Calu3 (cell line): ENCODE measurements around the gene DUSP22. TPM values are rescaled to one million over a fixed set of nuclear protein-coding genes. Genes with fewer than 3 reads are reported as not detected.

Experiments used
- BruUV-seq: library from RNA; stranded (reverse); fragments of 400-500 nt; replicated peaks from 2 replicates; lab custom pipeline; 2021; lab: Mats Ljungman, UMichigan
- CTCF ChIA-PET: fragments of 300-600 bp; sonication (Branson Sonifier 250); formaldehyde crosslinking; loops from one replicate; lab custom pipeline; 2022; ENCODE audit warnings: antibody characterized with exemption; lab: Charles Lee
- DNase-seq: peaks from one replicate; pipeline ENCODE4 v3.0.0; 2022
- H3K27ac Mint-ChIP-seq: one replicate; pipeline ENCODE4 v1.8.0; 2022; ENCODE audit warnings: mixed read lengths; ENCODE audit not compliant: unreplicated experiment
- H3K27me3 Mint-ChIP-seq: one replicate; pipeline ENCODE4 v1.8.0; 2022; ENCODE audit warnings: mixed read lengths; ENCODE audit not compliant: unreplicated experiment
- H3K36me3 Mint-ChIP-seq: one replicate; pipeline ENCODE4 v1.8.0; 2022; ENCODE audit warnings: mild to moderate bottlenecking, moderate library complexity, mixed read lengths; ENCODE audit not compliant: insufficient read depth, unreplicated experiment
- H3K4me1 Mint-ChIP-seq: one replicate; pipeline ENCODE4 v1.8.0; 2022; ENCODE audit warnings: mild to moderate bottlenecking, low read depth, mixed read lengths; ENCODE audit not compliant: unreplicated experiment
- H3K4me3 Mint-ChIP-seq: one replicate; pipeline ENCODE4 v1.8.0; 2022; ENCODE audit warnings: mild to moderate bottlenecking, low read depth, moderate library complexity, mixed read lengths; ENCODE audit not compliant: unreplicated experiment
- H3K9me3 Mint-ChIP-seq: one replicate; pipeline ENCODE4 v1.8.0; 2022; ENCODE audit warnings: low read depth, mixed read lengths; ENCODE audit not compliant: unreplicated experiment
- intact Hi-C: fragments of 100-400 bp; cut with micrococcal nuclease; formaldehyde crosslinking; loops from one replicate; pipeline ENCODE4 v1.10.0; 2022; ENCODE audit not compliant: unreplicated experiment
- total RNA-seq: library from RNA; stranded (reverse); gene quantifications from 2 replicates; pipeline ENCODE4 v1.2.3, GENCODE V29; 2022
- TF ChIP-seq, protein P1 (sequence below): fragments of 200-600 bp; IDR thresholded peaks from one replicate; pipeline ENCODE4 v1.8.0; 2022; ENCODE audit warnings: antibody characterized with exemption; ENCODE audit not compliant: unreplicated experiment

DUSP22 gene
- total RNA-seq, 1 experiment from 2014 or later: 14.7 TPM

DNA sequence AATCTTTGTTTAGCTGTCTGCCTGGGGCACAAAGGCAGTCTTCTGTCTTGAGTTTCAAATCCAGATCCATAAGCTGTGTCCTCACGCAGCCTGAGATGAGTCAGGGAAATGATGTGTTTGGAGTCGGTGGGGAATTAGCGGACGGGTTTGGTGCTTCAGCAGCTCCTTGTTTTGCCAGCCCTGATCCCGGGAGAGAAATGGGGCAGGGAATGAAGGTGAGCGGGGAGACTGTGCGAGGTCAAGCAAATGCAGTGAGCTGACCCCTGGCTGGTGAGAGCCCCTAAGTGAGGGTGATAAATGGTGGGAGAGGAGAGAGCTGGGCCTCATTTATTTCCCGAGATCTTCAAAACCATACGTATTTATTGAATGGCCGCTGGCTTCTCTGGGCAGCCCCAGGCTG lies 21.6 kb downstream of the DUSP22 start:
- Mint-ChIP-seq H3K4me3 (no peak overlapping the region), H3K36me3 (no peaks in the 10 kb centered on the region), H3K27ac (no peak overlapping the region), H3K27me3 (no peaks in the 10 kb centered on the region), H3K9me3 (peaks cover 7% of the 10 kb centered on the region), H3K4me1 (no peaks in the 10 kb centered on the region)
- no TSS peak for BruUV-seq
- no peak for DNase-seq
- TF ChIP-seq, protein P1, sequence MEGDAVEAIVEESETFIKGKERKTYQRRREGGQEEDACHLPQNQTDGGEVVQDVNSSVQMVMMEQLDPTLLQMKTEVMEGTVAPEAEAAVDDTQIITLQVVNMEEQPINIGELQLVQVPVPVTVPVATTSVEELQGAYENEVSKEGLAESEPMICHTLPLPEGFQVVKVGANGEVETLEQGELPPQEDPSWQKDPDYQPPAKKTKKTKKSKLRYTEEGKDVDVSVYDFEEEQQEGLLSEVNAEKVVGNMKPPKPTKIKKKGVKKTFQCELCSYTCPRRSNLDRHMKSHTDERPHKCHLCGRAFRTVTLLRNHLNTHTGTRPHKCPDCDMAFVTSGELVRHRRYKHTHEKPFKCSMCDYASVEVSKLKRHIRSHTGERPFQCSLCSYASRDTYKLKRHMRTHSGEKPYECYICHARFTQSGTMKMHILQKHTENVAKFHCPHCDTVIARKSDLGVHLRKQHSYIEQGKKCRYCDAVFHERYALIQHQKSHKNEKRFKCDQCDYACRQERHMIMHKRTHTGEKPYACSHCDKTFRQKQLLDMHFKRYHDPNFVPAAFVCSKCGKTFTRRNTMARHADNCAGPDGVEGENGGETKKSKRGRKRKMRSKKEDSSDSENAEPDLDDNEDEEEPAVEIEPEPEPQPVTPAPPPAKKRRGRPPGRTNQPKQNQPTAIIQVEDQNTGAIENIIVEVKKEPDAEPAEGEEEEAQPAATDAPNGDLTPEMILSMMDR: no peak
- intact Hi-C loops: no loop called here
- CTCF ChIA-PET: no interaction called here

DNA sequence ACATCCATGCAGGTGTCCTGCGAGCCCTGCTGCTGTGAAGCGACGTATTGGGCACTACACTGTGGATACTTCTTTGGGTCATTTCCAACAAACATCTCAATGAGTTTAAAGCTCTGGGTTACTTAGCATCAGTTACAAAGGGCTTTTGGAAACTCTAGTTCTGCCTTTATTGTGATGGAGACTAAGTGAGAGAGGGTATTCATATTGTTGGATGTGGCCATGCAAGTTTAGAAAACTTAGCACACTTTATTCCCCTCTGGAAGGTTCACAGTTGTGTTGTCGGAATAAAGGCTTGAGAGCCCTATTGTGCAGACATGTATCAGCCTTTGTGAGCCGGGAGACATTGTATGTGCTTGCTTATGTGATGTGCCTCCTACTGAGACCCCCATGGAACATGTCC lies 22.1 kb downstream of the DUSP22 start:
- peaks cover 7% of the 10 kb centered on the region for H3K9me3 Mint-ChIP-seq
- no peaks in the 10 kb centered on the region for H3K36me3 Mint-ChIP-seq
- no peaks in the 10 kb centered on the region for H3K27me3 Mint-ChIP-seq
- intact Hi-C loops: no loop called here
- H3K4me1 Mint-ChIP-seq: no peaks in the 10 kb centered on the region
- no peak overlapping the region for H3K4me3 Mint-ChIP-seq
- no peak overlapping the region for H3K27ac Mint-ChIP-seq
- no TSS peak for BruUV-seq
- CTCF ChIA-PET: no interaction called here
- TF ChIP-seq, protein P1: no peak
- no peak for DNase-seq

DNA sequence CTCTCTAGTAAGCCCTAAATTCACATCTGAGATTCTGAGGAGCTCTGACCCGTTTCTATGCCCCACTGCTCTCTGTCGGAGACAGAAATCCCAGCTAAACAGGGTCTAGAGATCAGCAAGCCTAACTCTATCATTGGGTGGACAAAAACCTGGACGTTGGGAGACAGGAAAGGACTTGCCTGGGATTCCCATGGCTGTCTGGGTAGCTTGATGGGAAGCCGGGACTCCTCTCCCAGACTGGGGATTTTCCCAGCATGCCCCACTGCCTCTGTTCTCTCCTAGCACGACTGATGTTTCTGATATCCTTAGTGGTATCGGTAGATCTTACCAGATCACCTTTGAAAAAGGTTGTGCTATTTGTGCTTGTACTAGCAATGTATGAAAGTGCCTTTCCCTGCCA lies 22.9 kb downstream of the DUSP22 start:
- Mint-ChIP-seq H3K4me1 (no peaks in the 10 kb centered on the region), H3K4me3 (no peak overlapping the region), H3K36me3 (no peaks in the 10 kb centered on the region), H3K27me3 (no peaks in the 10 kb centered on the region), H3K9me3 (peaks cover 7% of the 10 kb centered on the region), H3K27ac (no peak overlapping the region)
- CTCF ChIA-PET: no interaction called here
- intact Hi-C loops: no loop called here
- no TSS peak for BruUV-seq
- no peak for DNase-seq
- TF ChIP-seq, protein P1: no peak

DNA sequence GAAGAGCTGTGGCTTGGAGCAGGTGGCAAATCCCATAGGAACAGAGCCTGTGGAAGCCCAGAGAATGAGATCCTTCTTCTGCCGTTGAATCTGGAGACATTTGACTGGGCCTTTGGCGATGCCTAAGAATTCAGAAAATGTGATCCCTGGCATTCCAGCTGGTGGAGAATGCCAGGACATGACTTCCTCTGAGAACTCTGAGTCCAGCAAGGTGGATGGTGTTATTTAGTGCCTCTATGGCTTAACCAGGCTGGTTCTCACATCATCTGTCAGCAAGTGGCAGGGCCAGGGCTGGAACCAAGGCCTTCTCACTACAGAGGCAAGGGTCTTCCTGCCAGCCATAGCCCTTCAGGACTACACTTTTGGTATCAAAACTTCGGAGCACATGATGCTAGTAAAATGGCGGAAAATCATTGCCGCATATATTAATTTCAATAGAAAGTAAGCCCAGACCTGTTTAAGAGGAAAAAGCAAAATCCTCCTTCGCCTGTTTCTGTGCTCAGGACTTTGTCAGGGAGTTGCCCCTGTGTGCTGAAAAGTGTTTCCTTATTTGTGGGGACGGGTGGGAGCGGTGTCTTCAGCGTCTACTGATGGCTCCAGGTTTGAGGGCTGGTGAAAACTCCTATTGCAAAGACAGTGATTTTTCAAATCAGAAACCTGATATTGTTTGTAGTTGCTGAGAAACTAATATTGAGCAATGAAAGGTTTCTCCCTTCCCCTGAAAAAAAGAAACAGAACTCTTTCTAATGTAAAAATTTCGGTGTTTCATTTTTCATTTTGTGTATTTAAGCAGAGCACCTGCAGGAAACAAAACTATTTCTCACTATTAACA lies 23.9 kb downstream of the DUSP22 start:
- no peaks in the 10 kb centered on the region for H3K4me1 Mint-ChIP-seq
- BruUV-seq: no TSS peak
- intact Hi-C loops: no loop called here
- H3K36me3 Mint-ChIP-seq: no peaks in the 10 kb centered on the region
- TF ChIP-seq, protein P1: no peak
- no peaks in the 10 kb centered on the region for H3K27me3 Mint-ChIP-seq
- H3K4me3 Mint-ChIP-seq: no peak overlapping the region
- no peak overlapping the region for H3K27ac Mint-ChIP-seq
- DNase-seq: no peak
- CTCF ChIA-PET: interaction anchor here (0.6 kb wide), 1 partner anchor 26 kb away, joined by 4 read pairs; no protein-coding TSS in a partner anchor
- peaks cover 3% of the 10 kb centered on the region for H3K9me3 Mint-ChIP-seq
